ENCODE measurements around the gene ANGPTL3.
"Not testable (repeated sequence)": the region's sequence is repeated elsewhere in the genome, so short reads cannot be mapped to it uniquely, and the experiment has no call there.

Gene ANGPTL3

GRCh38 chr1:62597281-62597680, at the start of gene ANGPTL3:
TSS of gene ANGPTL3 (plus strand) at chr1:62597520. CDS start at chr1:62597567, 47 bp downstream.
- DNase-seq (ENCODE audit: low read depth in 1 of 2, low spot score in 1 of 2), result no peak

- no peak for DNase-seq (ENCODE audit: low read depth in 1 of 2, low spot score in 1 of 2)
These were observed 36.0 kb upstream of the ANGPTL3 start for GRCh38 chr1:62561306-62561705.

GRCh38 chr1:62567182-62567581, 30.1 kb upstream of the ANGPTL3 start:
- not testable (repeated sequence) for DNase-seq (ENCODE audit: low read depth in 1 of 2, low spot score in 1 of 2)

DNA sequence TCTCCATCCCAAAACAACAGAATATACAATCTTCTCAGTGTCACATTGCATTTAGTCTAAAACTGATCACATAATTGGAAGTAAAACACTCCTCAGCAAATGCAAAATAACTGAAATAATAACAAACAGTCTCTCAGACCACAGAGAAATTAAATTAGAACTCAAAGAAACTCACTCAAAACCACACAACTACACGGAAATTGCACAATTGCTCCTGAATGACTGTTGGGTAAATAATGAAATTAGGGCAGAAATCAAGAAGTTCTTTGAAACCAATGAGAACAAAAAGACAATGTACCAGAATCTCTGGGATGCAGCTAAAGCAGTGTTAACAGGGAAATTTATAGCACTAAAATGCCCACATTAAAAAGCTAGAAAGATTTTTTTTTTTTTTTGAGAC, 29.4 kb upstream of the ANGPTL3 start:
- not testable (repeated sequence) for DNase-seq (ENCODE audit: low read depth in 1 of 2, low spot score in 1 of 2)

DNA sequence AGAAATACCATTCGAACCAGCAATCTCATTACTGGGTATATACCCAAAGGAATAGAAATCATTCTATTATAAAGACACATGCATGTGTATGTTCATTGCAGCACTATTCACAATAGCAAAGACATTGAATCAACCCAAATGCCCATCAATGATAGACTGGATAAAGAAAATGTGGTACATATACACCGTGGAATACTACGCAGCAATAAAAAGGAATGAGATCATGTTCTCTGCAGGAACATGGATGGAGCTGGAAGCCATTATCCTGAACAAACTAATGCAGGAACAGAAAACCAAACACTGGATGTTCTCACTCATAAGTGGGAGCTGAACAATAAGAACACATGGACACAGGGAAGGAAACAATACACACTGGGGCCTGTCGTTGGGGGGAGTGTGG, 25.8 kb upstream of the ANGPTL3 start:
- DNase-seq (ENCODE audit: low read depth in 1 of 2, low spot score in 1 of 2), result not testable (repeated sequence)

GRCh38 chr1:62572476-62572875, 24.8 kb upstream of the ANGPTL3 start:
- DNase-seq (ENCODE audit: low read depth in 1 of 2, low spot score in 1 of 2), result no peak

GRCh38 chr1:62573675-62574074, 23.6 kb upstream of the ANGPTL3 start:
- DNase-seq (ENCODE audit: low read depth in 1 of 2, low spot score in 1 of 2), result no peak

- DNase-seq (ENCODE audit: low read depth in 1 of 2, low spot score in 1 of 2), result no peak
These were observed 11.7 kb upstream of the ANGPTL3 start for GRCh38 chr1:62585469-62586155.

GRCh38 chr1:62588000-62588399, 9.3 kb upstream of the ANGPTL3 start:
- DNase-seq (ENCODE audit: low read depth in 1 of 2, low spot score in 1 of 2), result no peak

DNA sequence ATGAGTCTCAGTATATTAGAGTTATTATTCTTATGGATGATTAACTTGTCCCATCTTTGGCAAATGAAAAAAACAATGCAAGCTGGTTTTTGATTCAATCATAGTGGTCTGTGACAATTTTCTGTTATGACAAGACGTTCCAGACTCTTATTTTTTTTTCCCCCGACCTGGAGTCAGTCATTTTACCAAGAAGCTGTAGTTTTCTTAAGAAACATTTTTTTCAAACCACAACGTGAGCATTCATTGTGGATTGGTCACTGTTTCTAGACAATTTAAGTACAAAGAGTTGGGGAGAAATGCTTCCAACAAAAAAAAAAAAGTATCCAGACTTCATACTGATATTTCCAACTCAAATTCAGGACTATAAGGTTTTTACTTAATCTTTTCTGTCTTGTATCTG, 8.0 kb upstream of the ANGPTL3 start:
- no peak for DNase-seq (ENCODE audit: low read depth in 1 of 2, low spot score in 1 of 2)

GRCh38 chr1:62590255-62590969, 6.9 kb upstream of the ANGPTL3 start:
- no peak for DNase-seq (ENCODE audit: low read depth in 1 of 2, low spot score in 1 of 2)

- no peak for DNase-seq (ENCODE audit: low read depth in 1 of 2, low spot score in 1 of 2)
These were observed 6.4 kb upstream of the ANGPTL3 start for GRCh38 chr1:62590970-62591368.

GRCh38 chr1:62593825-62594394, 3.4 kb upstream of the ANGPTL3 start:
- no peak for DNase-seq (ENCODE audit: low read depth in 1 of 2, low spot score in 1 of 2)

DNA sequence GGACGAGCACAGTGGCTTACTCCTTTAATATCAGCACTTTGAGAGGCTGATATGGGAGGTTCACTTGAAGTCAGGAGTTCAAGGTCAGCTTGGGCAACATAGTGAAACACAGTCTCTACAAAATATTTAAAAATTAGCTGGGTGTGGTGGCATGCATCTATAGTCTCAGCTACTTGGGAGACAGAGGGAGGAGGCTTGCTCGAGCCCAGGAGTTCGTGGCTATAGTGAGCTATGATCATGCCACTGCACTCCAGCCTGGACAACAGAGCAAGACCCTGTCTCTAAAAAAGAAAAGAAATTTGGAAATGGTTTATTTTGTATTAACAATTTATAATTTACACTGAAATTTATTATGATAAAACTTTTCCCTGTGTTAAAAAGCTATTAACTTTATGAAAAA, 1.7 kb upstream of the ANGPTL3 start:
- no peak for DNase-seq (ENCODE audit: low read depth in 1 of 2, low spot score in 1 of 2)

GRCh38 chr1:62599044-62599443, 1.7 kb downstream of the ANGPTL3 start:
- DNase-seq (ENCODE audit: low read depth in 1 of 2, low spot score in 1 of 2), result no peak

DNA sequence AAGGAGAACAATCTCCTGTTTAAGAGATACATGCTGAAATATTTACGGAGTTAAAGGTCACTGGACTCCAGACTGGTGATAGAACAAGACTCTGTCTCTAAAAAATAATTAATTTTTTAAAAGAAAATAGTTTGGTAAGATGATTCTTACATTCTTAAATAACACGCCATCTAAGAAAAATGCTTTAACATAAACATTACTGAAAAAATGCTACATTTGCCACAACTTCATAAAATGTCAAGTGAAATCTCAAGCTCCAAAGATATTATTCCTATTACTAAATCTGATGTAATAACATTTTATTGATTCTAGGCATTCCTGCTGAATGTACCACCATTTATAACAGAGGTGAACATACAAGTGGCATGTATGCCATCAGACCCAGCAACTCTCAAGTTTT, 4.1 kb downstream of the ANGPTL3 start:
- no peak for DNase-seq (ENCODE audit: low read depth in 1 of 2, low spot score in 1 of 2)

- DNase-seq (ENCODE audit: low read depth in 1 of 2, low spot score in 1 of 2), result no peak
These were observed 11.6 kb downstream of the ANGPTL3 start for GRCh38 chr1:62608905-62609304.

DNA sequence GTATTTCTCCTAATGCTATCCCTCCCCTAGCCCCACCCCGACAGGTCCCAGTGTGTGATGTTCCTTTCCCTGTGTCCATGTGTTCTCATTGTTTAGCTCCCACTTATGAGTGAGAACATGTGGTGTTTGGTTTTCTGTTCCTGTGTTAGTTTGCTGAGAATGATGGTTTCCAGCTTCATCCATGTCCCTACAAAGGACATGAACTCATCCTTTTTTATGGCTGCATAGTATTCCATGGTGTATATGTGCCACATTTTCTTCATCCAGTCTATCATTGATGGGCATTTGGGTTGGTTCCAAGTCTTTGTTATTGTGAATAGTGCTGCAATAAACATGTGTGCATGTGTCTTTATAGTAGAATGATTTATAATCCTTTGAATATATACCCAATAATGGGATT, 13.3 kb downstream of the ANGPTL3 start:
- not testable (repeated sequence) for DNase-seq (ENCODE audit: low read depth in 1 of 2, low spot score in 1 of 2)

- no peak for DNase-seq (ENCODE audit: low read depth in 1 of 2, low spot score in 1 of 2)
These were observed 15.4 kb downstream of the ANGPTL3 start for GRCh38 chr1:62612770-62613169.

DNA sequence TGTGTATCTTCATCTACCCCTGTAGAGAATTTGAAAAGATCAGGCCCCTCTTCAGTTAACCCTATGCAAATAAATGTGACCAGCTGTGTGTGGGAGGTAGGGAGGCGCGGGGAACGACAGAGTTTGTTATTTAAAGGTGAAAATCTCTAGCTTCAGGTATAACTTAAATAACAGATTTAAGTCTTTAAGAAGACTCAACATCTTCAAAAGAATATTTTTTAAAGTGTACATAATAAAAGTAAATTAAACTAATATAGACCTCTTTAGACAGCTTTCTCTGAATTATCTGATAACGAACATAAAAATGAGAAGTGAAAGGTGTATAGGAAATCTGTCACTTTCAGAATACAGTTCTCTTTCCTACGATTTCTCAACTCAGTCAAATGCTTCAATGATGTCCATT, 16.0 kb downstream of the ANGPTL3 start:
- DNase-seq (ENCODE audit: low read depth in 1 of 2, low spot score in 1 of 2), result no peak

DNA sequence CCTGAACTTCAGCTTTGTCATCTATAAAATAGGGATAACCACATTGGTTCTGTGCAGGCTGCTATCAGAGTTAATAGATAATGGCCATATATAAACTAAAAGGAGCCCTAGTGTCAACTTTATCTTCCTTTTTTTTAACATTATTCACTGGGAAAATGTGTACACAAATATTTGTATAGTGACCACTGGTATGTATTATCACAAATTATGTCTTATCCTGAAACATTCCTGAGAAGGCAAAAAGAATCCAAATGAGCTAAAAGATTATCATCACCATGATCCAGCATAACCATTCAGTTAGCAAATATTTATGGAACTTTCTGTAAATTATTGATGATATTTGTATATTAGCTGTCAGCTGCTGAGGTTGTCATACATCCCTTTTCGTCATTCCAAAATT, 16.6 kb downstream of the ANGPTL3 start:
- DNase-seq (ENCODE audit: low read depth in 1 of 2, low spot score in 1 of 2), result no peak

DNA sequence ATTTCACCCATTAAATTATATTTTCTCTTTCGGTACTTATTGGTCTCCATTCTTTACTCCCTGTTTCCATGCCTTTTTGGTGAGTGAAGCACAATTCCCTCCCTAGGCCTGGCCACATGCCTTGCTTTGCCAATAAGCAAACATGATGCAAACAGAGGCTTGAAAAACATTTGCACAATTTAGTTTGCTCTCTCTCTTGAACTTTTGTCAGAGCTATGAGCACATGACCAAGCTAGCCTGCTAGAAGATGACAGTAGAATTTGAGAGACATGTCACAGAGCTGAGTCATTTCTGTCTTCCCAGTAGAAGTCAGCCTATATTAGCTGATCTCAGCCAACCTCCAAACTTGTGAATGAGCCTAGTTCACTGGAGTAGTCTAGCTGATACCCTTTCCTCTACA, 24.6 kb downstream of the ANGPTL3 start:
- DNase-seq (ENCODE audit: low read depth in 1 of 2, low spot score in 1 of 2), result no peak

Measured in activated CD4-positive, alpha-beta T cell treated with anti-CD3 and anti-CD28 coated beads, Interleukin-2, amount 50 U/mL, for 24 hours (primary cell).